T1000 (cell line): ENCODE results near the gene WDR88.
"Not testable (repeated sequence)": the region's sequence is repeated elsewhere in the genome, so short reads cannot be mapped to it uniquely, and the experiment has no call there.

ENCODE experiments used
- DNase-seq: peaks from one replicate; lab custom pipeline; 2025; ENCODE audit warnings: mixed read lengths; lab: John Stamatoyannopoulos, UW

The WDR88 gene

GRCh38 chr19:33171222-33171795, 39.4 kb downstream of the WDR88 start:
- DNase-seq = no peak

- DNase-seq = peak; percentile 7
Measured at GRCh38 chr19:33171916-33172359, 40.0 kb downstream of the WDR88 start.

DNA sequence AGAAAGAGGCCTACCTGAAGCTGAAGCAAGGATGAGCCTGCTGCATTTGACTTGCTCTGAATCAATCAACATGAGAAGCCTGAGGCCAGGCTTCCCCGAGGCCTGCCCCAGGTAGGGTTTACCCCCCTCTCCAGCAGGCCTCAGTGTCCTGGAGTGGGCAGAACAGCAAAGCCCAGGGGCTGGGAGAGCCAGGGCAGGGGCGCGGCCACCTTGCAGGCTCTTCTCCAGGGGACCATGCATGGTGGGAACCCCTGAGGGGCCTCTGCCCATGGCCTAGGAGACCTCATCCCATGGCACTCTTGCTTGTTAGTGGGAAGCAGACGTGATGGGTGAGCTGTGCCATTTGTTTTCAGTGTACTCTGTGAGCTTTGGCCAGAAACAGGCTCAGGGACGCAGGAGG, 42.3 kb downstream of the WDR88 start:
- DNase-seq = no peak

- DNase-seq = no peak
Measured at GRCh38 chr19:33175156-33175782, 43.4 kb downstream of the WDR88 start.

- no peak for DNase-seq
Measured at GRCh38 chr19:33175886-33176669, 44.2 kb downstream of the WDR88 start.

DNA sequence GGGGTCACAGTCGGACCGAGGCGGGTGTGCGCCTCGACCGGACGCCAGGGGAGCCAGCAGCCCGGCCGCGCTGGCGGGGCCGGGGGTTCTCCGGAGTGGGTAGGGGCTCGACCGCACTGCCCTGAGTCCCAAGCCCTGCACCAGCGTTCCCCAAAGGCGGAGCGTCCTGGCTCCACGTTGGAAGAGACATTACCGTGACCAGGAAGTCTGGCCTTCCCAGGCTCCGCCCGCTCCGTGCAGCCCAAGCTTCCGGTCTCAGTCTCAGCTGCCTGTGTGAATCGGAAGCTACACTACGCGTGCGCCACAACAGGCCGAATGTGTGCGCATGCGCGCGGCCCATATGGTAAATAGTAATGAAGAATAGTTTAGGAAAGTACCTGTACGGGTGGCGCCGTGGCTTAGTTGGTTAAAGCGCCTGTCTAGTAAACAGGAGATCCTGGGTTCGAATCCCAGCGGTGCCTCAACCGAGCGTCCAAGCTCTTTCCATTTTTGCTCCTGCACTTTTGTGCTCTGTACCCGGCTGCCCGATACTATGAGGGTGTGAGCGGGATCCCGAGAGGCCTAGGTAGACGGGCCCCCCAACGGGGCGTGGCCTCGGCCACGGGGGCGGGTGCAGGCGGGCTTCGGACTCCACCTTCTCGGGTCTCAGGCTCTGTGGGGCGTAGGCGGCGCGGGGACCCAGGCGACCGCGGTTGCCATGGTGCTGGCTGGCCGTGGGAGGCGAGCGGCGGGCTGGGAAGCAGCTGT, 44.9 kb downstream of the WDR88 start:
- DNase-seq = peak; percentile 99

- DNase-seq = no peak
Measured at GRCh38 chr19:33177417-33177979, 45.6 kb downstream of the WDR88 start.

GRCh38 chr19:33186431-33187182, 54.7 kb downstream of the WDR88 start:
- DNase-seq = no peak

GRCh38 chr19:33187183-33187540, 55.2 kb downstream of the WDR88 start:
- no peak for DNase-seq

GRCh38 chr19:33189453-33189852, 57.5 kb downstream of the WDR88 start:
- no peak for DNase-seq

GRCh38 chr19:33191092-33191491, 59.2 kb downstream of the WDR88 start:
- DNase-seq = not testable (repeated sequence)

DNA sequence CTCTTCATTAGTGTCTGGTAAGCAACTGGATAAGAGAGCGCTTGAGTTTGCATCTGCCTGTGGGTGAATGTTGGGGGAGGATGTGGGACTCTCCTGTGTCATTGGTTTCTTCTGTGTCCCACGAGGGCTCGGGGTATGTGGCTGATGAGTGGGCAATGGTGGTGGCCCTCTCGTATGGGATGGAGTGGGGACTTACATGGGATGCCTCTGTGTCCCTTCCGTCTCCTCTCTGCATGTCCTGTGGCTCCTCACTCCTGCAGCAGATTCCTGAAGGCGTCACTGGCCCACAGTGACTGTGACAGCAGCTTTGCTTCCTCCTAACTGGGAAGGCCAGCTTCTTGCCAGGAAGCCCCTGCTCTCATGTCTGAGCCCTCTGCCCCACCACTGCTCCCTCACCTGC, 59.6 kb downstream of the WDR88 start:
- no peak for DNase-seq

DNA sequence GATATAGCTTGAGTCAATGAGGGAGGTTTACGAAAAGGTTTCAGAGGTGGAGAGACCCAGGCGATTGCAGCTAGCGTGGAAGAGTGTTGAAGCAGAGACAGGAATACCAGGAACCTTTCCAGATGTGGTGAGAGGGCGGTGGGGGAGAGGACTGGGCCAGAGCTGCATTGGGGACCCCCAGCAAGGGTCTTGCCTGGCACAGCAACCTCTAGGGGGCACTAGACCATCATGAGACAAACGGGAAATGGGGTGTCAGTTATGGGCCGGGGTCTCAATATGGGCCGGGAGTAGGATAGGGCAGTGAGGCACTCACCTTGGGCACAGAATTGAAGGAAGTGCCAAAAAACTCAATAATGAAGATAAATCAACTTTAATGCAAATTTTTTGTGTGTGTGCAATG, 60.1 kb downstream of the WDR88 start:
- no peak for DNase-seq

DNA sequence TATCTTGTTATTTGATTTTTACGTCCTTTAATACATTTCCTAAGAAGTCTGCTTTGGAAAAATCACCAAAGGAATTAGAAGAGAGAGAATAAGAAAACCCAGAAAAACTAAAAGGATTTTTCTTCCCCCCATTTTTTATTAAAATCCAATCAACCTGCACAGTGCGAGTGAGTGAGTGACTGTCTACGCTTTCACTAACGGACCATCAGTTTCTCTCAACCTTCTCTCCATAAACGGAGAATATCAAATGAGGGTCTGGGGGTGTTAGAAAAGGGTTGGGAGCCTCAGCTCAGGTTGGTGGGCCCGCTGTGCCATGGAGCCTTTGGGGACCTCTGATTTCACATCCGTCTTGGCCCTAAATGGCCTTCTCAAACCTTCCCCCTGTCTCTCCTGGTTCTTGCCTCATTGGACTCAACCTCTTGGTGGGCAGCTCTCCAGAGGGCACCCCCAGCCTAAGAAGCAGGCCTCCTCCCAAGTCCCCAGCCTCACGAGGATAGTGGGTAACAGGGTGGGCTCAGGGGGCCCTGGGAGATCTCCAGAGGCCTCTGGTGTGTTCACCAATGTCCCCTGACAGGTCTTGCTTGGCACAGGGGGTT, 61.5 kb downstream of the WDR88 start:
- DNase-seq = no peak

DNA sequence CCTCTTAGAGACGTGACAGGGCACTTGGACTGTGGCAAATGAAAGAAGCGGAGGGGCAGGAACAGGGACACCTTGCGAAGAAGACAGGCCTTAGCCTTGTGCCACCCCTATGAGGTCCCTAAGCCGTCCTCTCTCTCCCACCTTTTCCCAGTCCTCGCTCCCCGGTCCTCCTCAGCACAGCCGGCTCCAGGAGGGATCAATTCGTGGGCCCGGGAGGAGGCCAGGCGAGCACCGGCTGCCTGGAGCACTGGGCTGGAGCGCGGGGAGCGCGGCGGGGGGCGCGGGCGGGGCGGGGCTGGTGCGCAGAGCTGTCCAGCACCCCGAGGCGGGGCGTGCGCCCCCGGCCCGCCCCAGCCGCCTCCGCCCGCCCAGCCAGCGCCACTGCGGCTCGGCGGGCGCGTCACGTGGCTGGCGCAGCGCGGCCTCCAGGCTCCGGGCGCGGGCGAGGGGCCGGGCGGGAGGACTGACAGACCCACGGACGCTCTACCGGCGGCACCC, 62.0 kb downstream of the WDR88 start, which contains the start of gene LRP3:
Gene LRP3, plus strand, starts transcription at position 466 of the 498 bp plus-strand sequence. CDS start 456 bp downstream, outside the sequence.
- no peak for DNase-seq

GRCh38 chr19:33194532-33194885, 62.6 kb downstream of the WDR88 start:
- DNase-seq = no peak

GRCh38 chr19:33194886-33195644, 63.2 kb downstream of the WDR88 start:
- DNase-seq = no peak

DNA sequence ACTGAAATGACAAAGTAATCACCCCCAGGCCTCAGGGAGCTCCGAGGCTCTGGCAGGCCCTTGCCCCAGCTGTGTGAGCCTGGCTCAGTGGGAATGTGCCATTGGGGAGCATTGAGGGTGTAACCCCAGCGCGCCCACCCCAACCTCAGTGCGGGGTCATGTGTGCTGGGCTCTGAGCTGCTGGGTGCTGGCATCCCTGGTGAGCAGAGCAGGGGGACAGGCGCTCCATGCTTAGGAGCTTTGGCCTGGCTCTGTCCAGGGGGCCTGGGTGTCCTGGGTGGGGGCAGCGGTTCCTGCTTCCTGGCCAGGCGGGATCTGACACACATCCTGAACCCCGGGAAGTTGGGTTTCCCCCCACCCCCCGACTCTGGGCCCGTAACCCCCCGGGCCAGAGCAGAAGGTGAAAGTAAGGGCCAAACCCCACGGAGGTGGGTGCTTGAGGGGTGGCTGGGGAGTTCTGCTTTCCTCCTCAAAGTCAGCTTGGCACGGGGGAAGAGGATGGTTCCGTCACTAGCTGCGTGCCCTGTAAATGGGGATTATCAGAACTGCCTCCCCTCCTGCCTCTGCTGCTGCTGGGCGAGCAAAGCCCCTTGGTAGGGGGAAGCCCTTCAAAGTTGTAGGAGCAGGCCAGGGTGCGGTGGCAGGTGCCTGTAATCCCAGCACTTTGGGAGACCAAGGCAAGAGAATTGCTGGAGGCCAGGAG, 63.9 kb downstream of the WDR88 start:
- no peak for DNase-seq

- no peak for DNase-seq
Measured at GRCh38 chr19:33196446-33197193, 64.7 kb downstream of the WDR88 start.
